Natural killer cell treated with Interleukin-12 subunit alpha and Interleukin-12 subunit beta and Interleukin-15 and Interleukin-18, amount 100 ng/mL, for 72 hours (primary cell): ENCODE results near the gene PHLPP1. TPM values are rescaled to one million over a fixed set of nuclear protein-coding genes. Genes with fewer than 3 reads are reported as not detected.

Experiments
- ATAC-seq, 2 donors: fragments of 150-1000 bp; cut with Tn5 transposase in 1 of 2; sonication (Bioruptor Pico), chemical (Tn5 transposase) in 1 of 2; 2 replicates each; pipeline ENCODE4 v1.10.0; 2021
- DNase-seq: peaks from one replicate; pipeline ENCODE4 v3.0.0; 2022; ENCODE audit warnings: low spot score
- H3K27ac Mint-ChIP-seq, 2 donors: 1 replicate in 1 of 2; 2 replicates in 1 of 2; pipeline ENCODE4 v1.8.0; 2022; ENCODE audit warnings: mixed read lengths in 2 of 2, mild to moderate bottlenecking in 1 of 2, moderate library complexity in 1 of 2
- H3K27me3 Mint-ChIP-seq, 2 donors: 1 replicate in 1 of 2; 2 replicates in 1 of 2; pipeline ENCODE4 v1.8.0; 2022; ENCODE audit warnings: mixed read lengths in 2 of 2
- H3K36me3 Mint-ChIP-seq: one replicate; pipeline ENCODE4 v1.8.0; 2022; ENCODE audit warnings: mixed read lengths
- H3K4me1 Mint-ChIP-seq, 2 donors: 1 replicate in 1 of 2; 2 replicates in 1 of 2; pipeline ENCODE4 v1.8.0; 2022; ENCODE audit warnings: low read depth in 2 of 2, mixed read lengths in 2 of 2, mild to moderate bottlenecking in 1 of 2
- H3K4me3 Mint-ChIP-seq: one replicate; pipeline ENCODE4 v1.8.0; 2022; ENCODE audit warnings: mixed read lengths
- H3K9me3 Mint-ChIP-seq: 2 replicates; pipeline ENCODE4 v1.8.0; 2022; ENCODE audit warnings: mixed read lengths
- total RNA-seq, 2 donors: library from RNA; stranded (reverse); gene quantifications; one replicate each; pipeline ENCODE4 v1.2.3, GENCODE V29; 2022

The PHLPP1 gene
- total RNA-seq, 2 donors from 2014 or later: 8.3 to 12.7 TPM

DNA sequence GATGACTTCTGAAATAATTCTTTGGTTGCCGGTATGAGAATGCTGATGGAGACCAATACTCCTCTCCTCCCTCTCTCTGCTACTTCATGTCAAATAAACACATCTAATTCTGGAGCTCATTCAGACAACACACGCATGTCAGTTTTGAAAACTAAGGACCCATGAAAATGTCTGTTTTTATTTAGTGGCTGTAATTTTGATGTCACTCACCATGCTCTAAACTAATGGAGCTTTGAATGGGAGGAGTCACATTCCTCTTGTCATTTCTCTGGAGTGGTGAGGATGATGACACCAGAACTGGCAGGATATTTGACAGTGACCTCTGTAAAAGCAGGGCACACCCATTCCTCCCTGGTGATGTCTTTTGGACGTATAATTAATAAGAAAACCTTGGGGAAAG lies 163.0 kb downstream of the PHLPP1 start:
- Mint-ChIP-seq H3K9me3 (no peaks in the 10 kb centered on the region), H3K4me3 (no peak overlapping the region), H3K27me3 (no peaks in the 10 kb centered on the region), H3K36me3 (peaks cover 4% of the 10 kb centered on the region), H3K27ac (no peak overlapping the region), H3K4me1 (peaks cover 12 to 25% of the 10 kb centered on the region in 2 donors)
- ATAC-seq (no peak), DNase-seq (no peak)

GRCh38 chr18:62880034-62880433 lies 164.7 kb downstream of the PHLPP1 start:
- DNase-seq (no peak), ATAC-seq (no peak)
- Mint-ChIP-seq H3K27ac (peak overlapping the region in 1 of 2 donors; percentile 31), H3K4me1 (peaks cover 11 to 31% of the 10 kb centered on the region in 2 donors), H3K36me3 (peaks cover 4% of the 10 kb centered on the region), H3K27me3 (no peaks in the 10 kb centered on the region), H3K4me3 (no peak overlapping the region), H3K9me3 (no peaks in the 10 kb centered on the region)

- peaks cover 11 to 34% of the 10 kb centered on the region in 2 donors for H3K4me1 Mint-ChIP-seq
- no peak for DNase-seq
- no peak overlapping the region for H3K4me3 Mint-ChIP-seq
- H3K9me3 Mint-ChIP-seq: no peaks in the 10 kb centered on the region
- ATAC-seq: peak in 1 of 2 donors; percentile 75
- peak overlapping the region in 1 of 2 donors; percentile 31 for H3K27ac Mint-ChIP-seq
- H3K36me3 Mint-ChIP-seq: peaks cover 4% of the 10 kb centered on the region
- H3K27me3 Mint-ChIP-seq: no peaks in the 10 kb centered on the region
These were observed 165.5 kb downstream of the PHLPP1 start for GRCh38 chr18:62880673-62881364.

DNA sequence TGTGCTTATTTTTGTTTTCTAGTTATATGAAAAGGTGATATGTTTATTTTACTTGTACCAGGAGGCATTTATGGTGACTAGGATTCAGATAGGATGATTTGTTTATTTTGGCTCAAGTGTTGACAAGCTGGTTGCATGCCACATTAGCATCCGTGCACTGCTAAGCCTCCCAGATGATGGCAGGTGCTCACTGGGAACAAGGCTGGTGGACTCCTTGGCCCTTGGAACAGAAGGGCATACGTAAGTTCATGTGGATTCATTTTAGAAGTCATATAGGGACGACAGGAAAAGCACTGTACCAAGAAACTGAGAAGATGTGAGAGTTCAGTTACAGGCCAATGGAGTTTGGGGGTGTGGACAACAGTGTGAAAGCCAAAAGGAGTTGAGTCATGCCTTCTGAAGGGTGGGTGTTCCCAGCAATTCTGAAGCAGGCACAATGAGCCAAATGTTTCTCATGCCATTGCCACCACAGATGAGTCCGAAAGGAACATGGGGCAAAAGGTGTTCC lies 166.2 kb downstream of the PHLPP1 start:
- peaks cover 11 to 35% of the 10 kb centered on the region in 2 donors for H3K4me1 Mint-ChIP-seq
- DNase-seq: no peak
- peak overlapping the region in 1 of 2 donors; percentile 9 for H3K27ac Mint-ChIP-seq
- H3K27me3 Mint-ChIP-seq: no peaks in the 10 kb centered on the region
- H3K36me3 Mint-ChIP-seq: peaks cover 4% of the 10 kb centered on the region
- ATAC-seq: peak; percentile 71 to 87
- peak overlapping the region; percentile 60 for H3K4me3 Mint-ChIP-seq
- no peaks in the 10 kb centered on the region for H3K9me3 Mint-ChIP-seq

DNA sequence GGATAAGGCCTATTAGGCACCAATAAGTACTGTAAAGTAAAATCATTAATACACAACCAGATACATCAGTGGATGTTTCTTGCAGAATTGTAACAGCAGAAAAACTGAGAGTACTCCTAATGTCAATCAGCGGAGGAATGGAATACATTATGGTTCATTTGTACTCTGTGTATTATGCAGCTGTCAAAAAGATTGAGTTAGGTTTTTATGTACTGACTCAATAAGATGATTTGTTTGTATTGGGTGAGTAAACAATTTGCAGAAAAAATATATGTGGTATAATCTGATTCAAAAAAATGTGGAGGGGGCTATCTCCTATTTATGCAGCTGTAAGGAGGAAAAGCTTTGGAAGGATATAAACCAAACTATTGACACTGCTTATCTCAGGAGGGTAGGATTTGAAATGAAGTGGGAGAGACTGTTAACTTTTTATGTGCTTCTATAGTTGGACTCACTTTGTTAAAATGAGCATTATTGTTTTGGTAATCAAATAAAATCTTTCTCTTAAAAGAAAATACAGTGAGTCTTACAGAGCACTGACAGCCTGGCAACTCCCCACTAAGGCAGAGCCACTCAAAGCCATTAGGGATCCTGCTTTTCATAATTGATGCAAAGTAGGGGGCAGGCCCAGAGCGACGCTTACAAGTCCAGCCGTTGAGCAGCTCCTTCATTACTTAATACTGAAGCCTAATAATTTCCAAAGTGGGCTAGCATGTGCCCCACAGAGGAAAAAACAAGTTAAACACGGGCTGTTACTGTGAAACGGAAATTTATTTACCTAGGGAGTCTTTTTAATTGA lies 168.8 kb downstream of the PHLPP1 start:
- Mint-ChIP-seq H3K36me3 (peaks cover 4% of the 10 kb centered on the region), H3K4me3 (no peak overlapping the region), H3K4me1 (peaks cover 11 to 32% of the 10 kb centered on the region in 2 donors), H3K9me3 (no peaks in the 10 kb centered on the region), H3K27me3 (no peaks in the 10 kb centered on the region), H3K27ac (no peak overlapping the region)
- no peak for ATAC-seq
- no peak for DNase-seq

GRCh38 chr18:62885804-62886203 lies 170.5 kb downstream of the PHLPP1 start:
- Mint-ChIP-seq H3K27me3 (no peaks in the 10 kb centered on the region), H3K27ac (no peak overlapping the region), H3K36me3 (peaks cover 4% of the 10 kb centered on the region), H3K4me1 (peaks cover 9 to 21% of the 10 kb centered on the region in 2 donors), H3K4me3 (no peak overlapping the region), H3K9me3 (no peaks in the 10 kb centered on the region)
- DNase-seq: no peak
- no peak for ATAC-seq

DNA sequence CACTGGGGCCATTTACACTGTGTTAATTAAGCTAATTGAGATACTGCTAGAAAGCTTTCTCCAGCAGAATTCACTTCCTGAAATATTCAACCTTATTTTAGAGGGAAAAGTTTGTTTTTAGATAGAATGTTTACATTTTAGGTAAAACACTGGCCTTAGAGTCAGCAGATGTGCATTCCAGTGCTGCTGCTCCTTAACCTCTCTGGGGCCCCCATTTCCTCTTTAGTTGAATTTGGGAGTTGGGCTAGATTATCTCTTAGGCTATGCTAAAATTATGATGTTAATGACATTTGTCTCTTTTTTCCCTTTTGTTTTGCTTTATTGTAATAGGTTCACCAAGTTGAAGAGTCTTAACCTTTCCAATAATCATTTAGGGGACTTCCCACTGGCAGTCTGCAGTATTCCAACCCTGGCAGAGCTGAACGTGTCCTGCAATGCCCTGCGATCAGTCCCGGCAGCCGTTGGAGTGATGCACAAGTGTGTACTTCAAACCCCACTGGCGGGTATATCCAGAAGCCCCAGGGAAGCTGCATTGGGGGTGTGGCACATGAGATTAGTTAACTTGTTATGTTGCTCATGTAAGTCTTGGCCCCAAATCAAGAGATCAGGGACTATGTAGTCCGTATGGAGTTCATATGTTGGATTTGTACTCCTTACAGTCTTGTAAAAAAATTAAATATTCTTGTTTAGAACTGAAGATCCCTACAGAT lies 179.5 kb downstream of the PHLPP1 start:
- no peaks in the 10 kb centered on the region for H3K4me1 Mint-ChIP-seq
- H3K27me3 Mint-ChIP-seq: no peaks in the 10 kb centered on the region
- ATAC-seq (no peak), DNase-seq (no peak)
- H3K9me3 Mint-ChIP-seq: no peaks in the 10 kb centered on the region
- H3K27ac Mint-ChIP-seq: no peak overlapping the region
- peaks cover 9% of the 10 kb centered on the region for H3K36me3 Mint-ChIP-seq
- no peak overlapping the region for H3K4me3 Mint-ChIP-seq

DNA sequence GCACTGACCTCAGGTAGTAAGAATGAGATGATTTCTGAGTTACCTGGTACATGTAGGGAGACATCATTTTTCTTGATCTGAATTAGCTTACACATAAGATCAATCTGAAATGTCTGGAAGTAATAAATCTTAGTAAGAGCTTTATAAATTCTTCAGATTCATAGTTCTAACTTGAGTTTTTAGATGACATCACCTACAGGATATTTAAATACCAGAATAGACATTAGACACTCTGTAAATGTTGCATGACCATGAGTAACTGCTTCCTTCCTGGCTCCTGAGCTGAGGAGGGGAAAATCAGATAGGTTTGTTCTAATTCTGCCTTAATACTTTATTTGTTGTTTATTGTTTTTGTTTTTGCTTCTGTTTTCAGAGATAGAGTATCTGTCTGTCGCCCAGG lies 181.8 kb downstream of the PHLPP1 start:
- Mint-ChIP-seq H3K27ac (no peak overlapping the region), H3K4me3 (no peak overlapping the region), H3K4me1 (no peaks in the 10 kb centered on the region), H3K27me3 (no peaks in the 10 kb centered on the region), H3K36me3 (peaks cover 9% of the 10 kb centered on the region), H3K9me3 (no peaks in the 10 kb centered on the region)
- no peak for ATAC-seq
- no peak for DNase-seq

DNA sequence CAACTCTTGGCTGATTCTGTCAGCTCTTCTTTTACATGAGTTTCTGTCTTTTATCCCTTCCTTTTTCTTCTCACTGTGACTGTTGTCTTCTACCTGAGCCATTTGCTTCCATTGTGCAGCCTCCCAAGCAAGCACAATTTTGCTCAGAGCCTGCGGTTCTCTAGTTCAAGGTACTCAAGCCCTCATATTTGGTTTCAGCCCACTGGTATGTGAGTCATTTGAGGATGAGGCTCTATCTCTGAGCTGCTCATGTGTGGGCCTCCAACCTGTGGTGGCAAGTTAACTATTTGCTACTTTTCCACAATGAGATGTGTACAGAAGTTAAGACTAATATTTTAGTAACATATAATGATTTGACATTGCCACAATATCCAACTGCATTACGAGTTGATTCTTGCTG lies 183.0 kb downstream of the PHLPP1 start:
- Mint-ChIP-seq H3K4me3 (no peak overlapping the region), H3K9me3 (no peaks in the 10 kb centered on the region), H3K27me3 (no peaks in the 10 kb centered on the region), H3K4me1 (no peaks in the 10 kb centered on the region), H3K36me3 (peaks cover 9% of the 10 kb centered on the region), H3K27ac (no peak overlapping the region)
- DNase-seq (no peak), ATAC-seq (peak in 1 of 2 donors; percentile 58)

GRCh38 chr18:62899534-62899933 lies 184.2 kb downstream of the PHLPP1 start:
- DNase-seq (no peak), ATAC-seq (no peak)
- H3K27ac Mint-ChIP-seq: no peak overlapping the region
- no peak overlapping the region for H3K4me3 Mint-ChIP-seq
- peaks cover 9% of the 10 kb centered on the region for H3K36me3 Mint-ChIP-seq
- no peaks in the 10 kb centered on the region for H3K27me3 Mint-ChIP-seq
- no peaks in the 10 kb centered on the region for H3K4me1 Mint-ChIP-seq
- H3K9me3 Mint-ChIP-seq: no peaks in the 10 kb centered on the region

GRCh38 chr18:62900132-62900883 lies 185.0 kb downstream of the PHLPP1 start:
- Mint-ChIP-seq H3K27me3 (no peaks in the 10 kb centered on the region), H3K27ac (no peak overlapping the region), H3K9me3 (no peaks in the 10 kb centered on the region), H3K4me3 (no peak overlapping the region), H3K4me1 (no peaks in the 10 kb centered on the region), H3K36me3 (peaks cover 9% of the 10 kb centered on the region)
- no peak for DNase-seq
- no peak for ATAC-seq

DNA sequence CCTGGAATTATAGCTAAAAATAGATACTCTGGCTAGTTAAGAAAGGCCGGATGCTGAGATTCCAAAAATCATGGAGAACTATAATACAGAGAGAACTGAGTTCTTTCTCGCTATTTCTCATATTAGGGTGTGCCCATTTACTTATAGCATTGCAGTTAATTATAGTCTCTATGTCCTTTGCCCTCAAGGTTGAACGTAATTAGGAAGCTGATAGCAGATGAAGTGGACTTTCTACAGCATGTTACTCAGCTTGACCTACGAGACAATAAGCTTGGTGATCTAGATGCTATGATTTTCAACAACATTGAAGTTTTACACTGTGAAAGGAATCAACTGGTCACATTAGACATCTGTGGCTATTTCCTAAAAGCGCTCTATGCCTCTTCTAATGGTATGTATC lies 187.4 kb downstream of the PHLPP1 start:
- no peaks in the 10 kb centered on the region for H3K9me3 Mint-ChIP-seq

More for the DNA sequence above, 187.4 kb downstream of the PHLPP1 start:
- DNase-seq (no peak), ATAC-seq (no peak)
- H3K27ac Mint-ChIP-seq: no peak overlapping the region
- no peaks in the 10 kb centered on the region for H3K27me3 Mint-ChIP-seq
- no peak overlapping the region for H3K4me3 Mint-ChIP-seq
- peaks cover 9% of the 10 kb centered on the region for H3K36me3 Mint-ChIP-seq
- no peaks in the 10 kb centered on the region for H3K4me1 Mint-ChIP-seq
